ENCODE data around the gene SPAG16.
"Not testable (repeated sequence)": the region's sequence is repeated elsewhere in the genome, so short reads cannot be mapped to it uniquely, and the experiment has no call there.

Gene SPAG16

DNA sequence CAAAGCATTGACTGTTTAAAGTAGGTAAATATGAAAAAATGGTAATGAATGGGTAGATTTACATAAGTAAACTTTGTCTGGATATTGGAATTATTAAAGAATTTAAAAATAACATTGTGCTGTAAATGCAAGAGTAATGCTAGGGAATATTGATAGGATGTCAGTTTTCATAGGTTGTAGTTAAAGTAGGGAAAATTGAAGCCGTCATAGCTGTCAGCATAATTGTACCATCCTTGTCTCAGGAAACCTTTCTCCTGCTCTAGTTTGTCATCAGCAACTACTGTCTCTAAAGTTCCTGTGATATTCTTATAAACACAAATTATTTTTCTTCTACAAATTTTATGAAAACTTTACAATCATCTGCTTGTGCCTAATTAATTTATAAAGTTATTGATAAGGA is 10.1 kb upstream of the SPAG16 start:
- DNase-seq, result no peak

DNA sequence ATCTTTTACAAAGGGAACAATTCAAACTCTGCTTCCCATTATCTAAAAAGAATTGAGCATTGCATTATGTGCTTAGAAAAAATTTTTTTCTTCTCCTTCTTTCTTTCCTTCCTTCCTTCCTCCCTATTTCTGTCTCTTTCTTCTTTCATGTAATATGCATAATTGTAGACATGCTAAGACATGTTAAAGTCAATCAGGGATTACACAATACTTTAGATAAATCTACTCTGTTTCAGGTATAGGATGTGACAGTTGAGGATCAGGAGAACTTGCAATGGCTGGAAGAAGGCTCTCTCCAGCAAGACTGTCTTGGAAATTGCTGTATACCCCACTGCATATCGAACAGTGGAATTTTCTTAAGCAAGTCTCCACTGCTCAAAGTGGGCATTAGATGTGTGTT is 9.0 kb upstream of the SPAG16 start:
- no peak for DNase-seq

DNA sequence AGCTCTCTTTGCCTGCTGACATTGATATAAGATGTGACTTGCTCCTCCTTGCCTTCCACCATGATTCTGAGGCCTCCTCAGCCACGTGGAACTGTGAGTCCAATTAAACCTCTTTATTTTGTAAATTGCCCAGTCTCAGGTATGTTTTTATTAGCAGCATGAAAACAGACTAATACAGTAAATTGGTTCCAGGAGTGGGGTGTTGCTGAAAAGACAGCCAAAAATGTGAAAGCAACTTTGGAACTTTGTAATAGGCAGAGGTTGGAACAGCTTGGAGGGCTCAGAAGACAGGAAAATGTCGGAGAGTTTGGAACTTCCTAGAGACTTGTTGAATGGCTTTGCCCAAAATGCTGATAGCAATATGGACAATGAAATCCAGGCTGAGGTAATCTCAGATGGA is 7.1 kb upstream of the SPAG16 start:
- not testable (repeated sequence) for DNase-seq

DNA sequence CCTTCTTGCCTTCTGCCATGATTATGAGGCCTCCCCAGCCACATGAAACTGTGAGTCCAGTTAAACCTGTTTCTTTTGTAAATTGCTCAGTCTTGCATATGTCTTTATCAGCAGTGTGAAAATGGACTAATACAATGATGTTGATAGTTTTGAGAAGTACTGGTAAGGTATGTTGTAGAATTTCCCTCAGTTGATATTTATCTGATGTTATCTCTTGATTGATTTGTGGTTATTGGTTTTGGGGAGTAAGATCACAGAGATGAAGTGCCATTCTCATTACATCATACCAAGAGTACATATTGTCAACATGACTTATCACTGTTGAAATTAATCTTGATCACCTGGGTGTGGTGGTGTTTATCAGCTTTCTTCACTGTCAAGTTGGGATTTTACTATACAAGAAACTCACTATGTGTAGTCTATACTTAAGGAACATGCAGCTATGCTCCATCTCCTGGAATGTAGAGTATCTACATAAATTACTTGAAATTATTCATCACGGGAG is 5.1 kb upstream of the SPAG16 start:
- DNase-seq, result no peak

DNA sequence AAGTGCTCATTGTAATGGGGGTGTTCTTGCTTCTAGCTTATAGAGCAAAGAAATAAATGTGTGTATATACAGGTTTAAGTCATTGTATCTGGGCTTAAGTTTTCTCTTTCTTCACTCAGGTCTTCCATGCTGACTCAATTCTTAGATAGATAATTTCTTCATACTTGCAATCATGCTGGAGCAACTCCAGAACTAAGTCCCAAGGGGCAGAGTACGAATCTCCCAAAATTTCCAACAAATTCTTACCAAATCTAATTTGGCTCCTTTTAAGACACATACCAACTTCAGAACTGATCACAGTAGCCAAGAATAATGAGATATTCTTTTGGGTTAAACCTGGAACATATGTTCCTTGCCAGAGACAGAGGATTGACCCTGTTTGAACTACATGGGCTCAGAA is 4.3 kb upstream of the SPAG16 start:
- DNase-seq, result no peak

DNA sequence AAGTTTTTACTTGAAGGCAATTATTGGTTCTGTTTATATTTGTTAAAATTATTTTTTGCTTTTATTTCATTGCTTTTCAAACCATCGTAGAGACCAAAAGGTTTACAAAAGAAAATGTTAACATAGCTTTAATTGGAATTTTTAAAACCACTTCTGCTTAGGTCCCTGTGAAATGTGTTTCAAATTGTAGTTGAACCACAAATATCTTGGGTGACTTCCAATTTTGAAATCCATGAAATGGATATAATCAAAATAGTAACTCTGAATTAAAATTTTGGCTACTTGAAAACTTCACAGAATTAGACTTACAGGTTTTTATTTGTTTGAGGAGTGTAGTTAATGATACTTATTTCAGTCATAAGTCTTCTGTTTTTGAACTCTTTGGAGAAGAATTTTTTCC is 3.1 kb upstream of the SPAG16 start:
- no peak for DNase-seq

DNA sequence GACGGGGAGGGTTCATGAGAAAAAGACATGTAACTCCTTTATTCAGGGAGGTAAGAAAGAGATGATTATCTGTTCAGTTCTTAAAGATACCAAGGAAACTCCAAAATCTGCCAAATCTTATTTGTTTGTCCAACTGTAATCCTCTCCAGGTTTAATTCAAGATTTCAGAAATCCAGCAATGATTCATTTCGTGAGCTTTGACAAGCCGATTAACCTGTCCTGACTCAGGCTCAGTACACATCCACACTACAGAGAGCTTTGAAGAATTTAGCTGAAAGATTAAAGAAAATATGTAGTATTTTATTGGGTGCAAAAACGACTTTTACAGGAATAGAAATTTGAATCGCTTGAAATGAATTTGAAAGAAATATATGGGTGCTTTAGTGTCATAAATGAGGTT is 1.1 kb downstream of the SPAG16 start:
- no peak for DNase-seq

DNA sequence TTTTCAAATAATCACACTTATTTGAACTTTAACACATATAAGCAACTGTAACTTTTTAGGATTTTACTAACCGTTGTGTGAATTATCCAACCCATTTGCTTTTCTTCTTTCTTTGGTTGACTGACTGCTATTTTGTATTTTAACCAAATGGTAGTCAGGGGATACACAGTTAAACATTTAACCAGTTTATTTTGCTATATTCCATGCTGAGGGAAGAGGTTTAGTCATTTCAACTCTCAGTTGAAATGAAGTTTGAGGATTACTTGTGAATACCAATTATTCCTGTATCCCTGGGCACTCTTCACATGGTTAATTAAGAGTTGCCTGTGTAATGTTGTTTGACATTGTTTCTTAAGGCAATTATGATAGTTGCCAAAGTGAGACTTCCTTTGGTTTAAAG is 1.9 kb downstream of the SPAG16 start:
- DNase-seq, result no peak

DNA sequence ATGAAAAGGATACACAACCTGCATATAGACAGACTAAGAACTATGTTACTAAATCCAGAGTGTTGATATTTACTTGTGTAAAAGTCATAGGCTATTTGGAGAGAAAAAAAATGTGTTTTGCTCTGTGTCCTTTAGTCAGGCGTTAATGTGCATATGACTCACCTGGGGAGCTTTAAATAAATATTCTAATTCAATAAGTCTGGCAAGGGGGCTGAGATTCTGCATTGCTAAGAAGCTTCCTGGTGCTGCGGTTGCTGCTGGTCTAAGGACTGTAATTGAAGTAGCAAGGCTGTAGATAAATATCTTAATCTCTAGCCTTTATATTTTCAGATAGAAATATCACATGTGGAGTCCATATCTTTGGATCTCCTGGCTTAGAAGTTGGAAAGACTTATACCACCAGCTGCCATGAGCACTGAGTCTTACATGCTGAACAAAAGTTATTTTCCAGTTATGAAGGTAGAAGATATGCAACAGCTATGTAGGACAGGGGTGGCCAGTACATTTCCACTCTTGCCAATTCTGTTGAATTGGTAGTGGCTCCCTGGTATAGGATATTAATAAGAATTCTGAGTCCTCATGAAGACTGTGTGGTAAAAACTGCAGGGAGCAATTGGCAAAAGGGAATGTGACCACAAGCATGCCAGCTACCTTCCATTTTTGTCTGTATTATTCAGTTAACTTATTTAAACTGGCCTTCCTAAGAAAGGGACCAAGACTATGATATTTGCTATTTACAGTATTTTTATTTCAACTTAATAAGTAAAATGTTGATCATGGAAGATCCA is 4.8 kb downstream of the SPAG16 start:
- no peak for DNase-seq

DNA sequence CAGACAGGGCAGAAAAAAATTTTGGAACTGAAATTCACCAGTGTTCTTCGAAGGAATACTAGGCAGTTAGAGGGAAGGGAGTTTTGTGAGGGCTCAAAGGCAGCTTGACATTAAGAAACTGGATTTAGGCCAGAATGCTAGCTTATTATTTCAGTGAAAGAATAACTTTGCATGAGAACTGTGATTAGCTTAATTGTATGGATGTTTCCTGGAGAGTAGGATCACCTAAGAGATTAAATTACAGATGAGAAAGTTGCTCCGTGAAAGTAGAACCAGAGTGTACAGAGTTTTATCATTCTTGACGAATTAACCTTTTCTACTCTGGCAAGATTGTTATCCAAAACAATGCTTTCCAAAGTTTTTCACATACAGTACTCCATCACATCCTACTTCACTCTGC is 6.2 kb downstream of the SPAG16 start:
- DNase-seq, result no peak

DNA sequence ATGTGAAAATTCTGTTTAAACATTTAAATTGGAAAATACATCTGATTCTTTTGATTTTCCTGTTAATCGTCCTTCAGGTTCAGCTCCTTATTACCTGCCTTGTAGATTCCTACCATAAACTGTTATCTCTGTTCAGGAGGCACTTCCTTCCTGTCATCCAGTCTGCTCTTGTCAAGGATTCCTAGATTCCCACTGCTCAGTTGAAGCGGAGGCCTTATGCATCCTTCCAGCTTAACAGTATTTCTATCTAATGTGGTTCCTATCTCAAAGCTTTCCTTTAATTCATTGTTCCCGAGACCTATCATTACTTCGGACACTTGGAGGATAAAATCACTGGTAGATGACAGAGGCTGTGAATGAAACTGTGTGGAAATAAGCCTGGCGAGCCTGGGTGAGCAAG is 12.0 kb downstream of the SPAG16 start:
- DNase-seq, result no peak

DNA sequence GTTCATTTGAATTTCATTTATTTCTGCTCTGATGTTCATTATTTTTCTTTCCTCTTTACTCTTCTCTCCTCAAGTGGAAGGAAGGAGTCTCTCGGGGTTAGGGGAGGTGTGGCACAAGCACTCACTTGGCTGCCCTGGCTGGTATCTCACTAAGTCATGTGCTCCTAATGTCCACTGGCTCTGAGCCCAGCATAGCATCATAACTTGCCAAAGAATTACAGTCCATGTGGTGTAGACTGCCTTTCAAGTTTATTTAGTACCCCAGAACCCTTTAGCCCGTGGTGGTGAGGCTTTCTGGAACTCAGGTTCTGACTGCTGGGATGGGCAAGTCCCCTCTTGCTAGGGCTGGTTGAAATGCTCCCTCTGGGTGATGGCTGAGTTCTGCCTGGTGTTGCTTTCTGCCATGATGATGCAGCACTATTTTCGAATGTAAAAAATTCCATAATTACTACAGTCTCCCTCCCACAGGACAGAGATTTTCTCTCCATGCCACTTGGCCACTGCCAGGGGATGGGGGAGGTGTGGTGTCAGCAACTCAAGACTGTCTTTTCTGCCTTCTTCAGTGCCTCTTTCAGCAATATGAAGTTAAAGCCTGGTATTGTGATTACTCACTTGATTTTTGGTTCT is 22.2 kb downstream of the SPAG16 start:
- DNase-seq, result peak; percentile 2

DNA sequence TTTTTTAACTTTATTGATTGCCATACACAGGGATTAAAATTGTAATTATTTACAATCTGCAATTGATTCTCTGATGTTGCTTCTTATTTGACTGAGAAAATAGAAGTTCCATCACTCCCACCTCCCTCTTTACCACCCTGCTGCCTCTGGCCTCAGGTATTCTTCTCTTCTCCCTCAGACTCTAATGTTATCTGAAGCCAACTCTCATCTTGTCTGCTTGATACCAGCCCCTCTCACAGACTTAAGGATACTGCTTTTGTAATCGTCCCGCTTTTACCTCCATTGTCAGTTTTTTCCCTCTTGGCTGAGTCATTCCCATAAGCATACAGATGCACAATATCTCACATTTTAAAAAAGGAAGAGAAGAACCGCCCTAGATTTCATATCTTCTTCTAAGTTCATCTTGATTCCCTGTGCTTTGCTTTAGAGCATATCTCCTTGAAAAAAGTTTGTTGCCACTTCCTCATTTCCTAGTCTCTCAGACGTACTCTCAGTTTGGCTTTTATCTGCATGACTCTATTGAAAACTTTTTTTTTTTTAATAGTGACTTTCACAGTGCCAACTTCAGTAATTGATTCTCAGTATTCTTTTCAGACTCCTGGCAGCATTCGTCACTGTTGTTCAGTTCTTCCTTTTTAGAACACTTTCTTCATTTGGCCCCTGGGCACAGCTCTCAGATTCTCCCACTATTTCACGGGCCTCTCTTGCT is 31.1 kb downstream of the SPAG16 start:
- DNase-seq, result no peak

DNA sequence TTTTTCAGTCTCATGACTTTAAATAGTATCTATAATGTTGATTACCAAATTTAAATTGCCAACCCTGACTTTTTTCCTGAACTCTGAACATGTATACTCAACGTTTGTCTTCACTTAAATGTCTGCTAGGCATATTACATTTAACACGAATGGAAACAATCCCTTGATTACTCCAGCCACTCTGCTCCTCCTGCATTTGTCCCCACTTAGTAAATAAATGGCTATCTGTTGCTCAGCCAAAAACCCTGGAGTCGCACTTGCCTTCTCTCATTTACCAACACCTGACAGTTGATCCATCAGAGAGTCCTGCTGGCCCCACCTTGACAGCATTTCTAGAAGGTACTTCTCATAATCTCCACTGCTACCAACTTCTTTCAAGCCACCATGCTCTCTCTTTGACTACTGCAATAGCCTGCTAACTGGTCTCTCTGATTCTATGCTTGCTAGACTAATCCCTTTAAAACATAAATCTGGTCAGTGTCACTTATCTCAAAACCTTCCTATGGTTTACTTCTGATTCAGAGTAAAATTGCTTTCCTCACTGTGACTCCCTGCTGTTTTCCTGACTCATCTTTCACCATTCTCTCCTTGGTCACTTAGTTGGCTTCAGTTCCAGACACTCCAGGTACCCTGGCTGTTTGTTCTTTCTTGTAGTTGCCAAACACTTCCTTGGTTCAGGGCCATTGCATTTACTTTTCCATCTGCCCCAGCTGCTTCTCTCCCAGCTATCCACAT is 31.9 kb downstream of the SPAG16 start:
- no peak for DNase-seq

DNA sequence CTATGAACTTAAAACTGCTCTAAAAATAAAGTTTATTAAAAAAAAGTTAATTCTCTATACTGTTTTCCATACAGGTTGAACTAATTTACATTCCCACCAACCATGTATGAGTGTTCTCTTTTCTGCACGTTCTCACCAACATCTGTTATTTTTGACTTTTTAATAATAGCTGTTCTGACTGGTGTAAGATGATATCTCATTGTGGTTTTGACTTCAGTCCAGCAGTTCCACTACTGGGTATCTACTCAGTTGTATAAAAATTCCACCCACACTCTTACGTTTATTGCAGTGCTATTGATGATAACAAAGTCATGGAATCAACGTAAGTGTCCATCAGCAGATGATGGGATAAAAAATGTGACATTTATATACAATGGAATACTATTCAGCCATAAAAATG is 33.7 kb downstream of the SPAG16 start:
- DNase-seq, result no peak

DNA sequence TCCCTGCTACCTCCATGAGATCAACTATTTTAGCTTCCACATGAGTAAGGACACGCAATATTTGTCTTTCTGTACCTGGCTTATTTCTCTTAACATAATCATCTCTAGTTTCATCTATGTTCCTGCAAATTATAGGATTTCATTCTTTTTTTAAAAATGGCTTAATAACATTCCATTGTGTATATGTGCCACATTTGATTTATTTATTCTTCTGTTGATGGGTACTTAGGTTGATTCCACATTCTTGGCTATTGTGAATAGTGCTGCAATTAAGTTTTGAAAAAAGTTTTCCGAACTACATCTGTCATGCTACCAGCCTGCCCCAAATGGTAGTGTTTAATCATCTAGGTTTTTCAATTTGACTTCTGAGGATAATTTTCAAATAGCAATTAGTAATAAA is 36.3 kb downstream of the SPAG16 start:
- DNase-seq, result no peak

DNA sequence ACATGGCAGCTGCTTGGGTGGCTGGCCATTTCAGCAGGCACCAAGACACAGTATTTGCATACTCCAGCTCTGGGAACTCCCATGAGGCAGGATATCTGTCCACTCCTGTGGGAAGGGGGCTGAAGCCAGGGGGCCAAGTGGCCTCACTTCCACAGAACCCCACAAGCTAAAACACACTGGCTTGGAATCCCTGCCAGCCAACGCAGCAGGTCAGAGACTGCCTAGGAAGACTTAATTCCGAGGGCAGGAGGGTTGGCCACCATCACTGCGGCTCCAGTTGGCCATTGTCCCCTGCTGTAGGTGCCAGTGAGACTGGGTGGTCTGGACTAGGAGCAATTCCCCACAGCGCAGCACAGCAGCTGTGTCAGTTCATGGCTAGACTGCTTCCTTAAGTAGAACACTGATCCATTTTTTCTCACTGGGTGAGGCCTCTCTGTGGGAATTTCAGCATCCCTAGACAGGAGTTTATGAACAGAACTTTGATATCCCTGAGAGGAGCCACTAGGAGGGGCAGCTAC is 52.0 kb downstream of the SPAG16 start:
- no peak for DNase-seq

DNA sequence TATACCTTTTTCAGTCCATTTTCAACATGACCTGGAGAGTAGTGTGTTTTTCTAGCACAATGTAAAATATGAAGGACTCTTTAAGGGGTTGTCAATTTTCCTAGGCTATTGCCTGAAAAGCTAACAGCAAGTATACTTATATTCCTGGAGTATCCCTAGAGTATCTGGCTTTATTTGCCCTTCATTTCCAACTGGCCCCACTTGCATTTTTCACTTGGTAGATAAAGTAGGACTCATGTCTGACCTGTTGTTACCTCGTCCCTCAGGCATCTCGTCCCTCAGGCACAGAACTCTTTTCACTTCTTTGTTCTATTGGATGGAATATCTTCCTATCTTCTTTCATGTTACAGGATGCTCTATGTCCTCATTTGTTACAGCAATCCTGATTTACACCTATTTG is 69.2 kb downstream of the SPAG16 start:
- no peak for DNase-seq

DNA sequence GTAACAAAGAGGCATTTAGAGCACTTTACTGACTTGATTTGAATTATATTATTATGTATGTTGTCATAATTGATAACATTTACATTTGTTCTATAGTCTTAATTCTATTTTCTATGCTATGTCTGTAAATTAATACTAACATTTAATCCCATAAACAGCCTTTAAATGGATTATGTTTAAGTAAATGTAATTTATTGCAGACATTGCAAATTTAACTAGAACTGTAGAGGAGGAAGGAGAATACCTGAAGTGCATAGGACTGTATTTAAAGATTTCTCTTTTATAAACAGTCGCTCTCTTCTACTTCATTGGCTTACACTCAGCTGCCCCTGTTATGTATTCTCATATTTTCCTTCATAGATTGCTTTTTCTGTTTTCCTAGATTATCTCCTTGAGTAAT is 92.4 kb downstream of the SPAG16 start:
- DNase-seq, result no peak

DNA sequence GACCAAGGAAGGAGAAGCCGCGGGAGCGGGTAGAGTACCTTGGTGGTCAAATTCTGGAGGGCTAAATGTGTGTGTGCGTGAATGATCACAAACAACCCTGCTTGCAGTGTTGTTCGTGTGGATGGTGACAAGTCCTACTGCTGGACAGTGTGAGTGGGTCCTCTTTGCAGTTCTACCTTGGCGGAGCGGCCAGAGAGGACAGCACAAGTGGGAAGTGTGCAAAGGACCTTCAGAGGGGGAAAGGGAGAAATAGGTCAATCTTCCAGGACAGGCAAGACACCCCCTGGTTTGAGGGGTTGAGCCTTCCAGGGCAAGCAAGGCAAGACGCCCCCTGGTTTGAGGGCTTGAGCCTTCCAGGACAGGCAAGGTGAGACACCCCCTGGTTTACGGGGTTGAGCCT is 122.8 kb downstream of the SPAG16 start:
- DNase-seq, result not testable (repeated sequence)

DNA sequence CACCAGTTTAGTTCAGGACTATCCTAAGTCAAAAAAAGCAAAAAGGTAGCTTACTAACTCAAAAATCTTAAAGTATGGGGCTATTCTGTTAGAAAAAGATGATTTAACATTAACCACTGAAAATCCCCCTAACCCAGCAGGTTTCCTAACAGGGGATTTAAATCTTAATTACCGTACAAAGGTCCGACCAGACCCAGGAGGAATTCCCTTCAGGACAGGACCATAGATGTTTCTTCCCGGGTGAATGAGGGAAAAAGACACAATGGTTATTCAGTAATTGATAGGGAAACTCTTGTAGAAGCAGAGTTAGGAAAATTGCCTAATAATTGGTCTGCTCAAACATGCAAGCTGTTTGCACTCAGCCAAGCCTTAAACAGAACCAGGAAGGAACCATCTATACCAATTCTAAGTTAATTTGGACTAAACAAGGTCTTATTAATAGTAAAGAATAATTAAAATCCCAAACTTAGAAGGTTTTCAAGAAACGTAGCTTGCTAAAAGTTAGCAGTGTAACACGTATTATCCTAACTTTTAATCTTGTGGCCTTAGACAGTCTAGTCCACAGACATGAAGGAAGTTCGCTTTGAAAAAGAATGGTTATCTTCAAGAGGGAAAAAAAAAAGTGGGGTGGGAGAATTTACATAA is 124.3 kb downstream of the SPAG16 start:
- not testable (repeated sequence) for DNase-seq

DNA sequence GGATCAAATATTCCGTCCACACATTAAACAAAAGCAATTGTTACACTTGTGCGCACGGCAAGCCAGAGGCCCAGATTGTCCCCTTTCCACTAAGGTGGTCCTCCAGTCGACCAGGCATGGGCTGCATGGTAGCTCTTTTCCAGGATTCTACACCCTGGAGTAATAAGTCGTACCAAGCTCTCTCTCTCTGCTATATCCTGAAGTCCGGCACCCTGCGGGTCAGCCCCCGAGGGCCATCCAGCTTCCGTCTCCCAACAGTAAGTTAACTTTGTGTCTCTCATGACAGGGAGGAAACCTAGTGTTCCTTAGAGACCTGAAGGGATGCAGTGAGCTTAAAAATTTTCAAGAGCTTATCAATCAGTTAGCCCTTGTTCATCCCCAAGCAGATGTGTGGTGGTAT is 126.4 kb downstream of the SPAG16 start:
- DNase-seq, result not testable (repeated sequence)

All from T1000 (cell line).